ENCODE measurements around the gene TTC7B. TPM values are rescaled to one million over a fixed set of nuclear protein-coding genes. Genes with fewer than 3 reads are reported as not detected.

TTC7B gene
- total and polyA plus RNA-seq, 2 of the 13 experiments (the other 11 are each of a cell fraction or from before 2014, with no cell fraction given), result 1.3 to 3.2 TPM

GRCh38 chr14:90743826-90744225 is 72.4 kb downstream of the TTC7B start:
- 73% methylated on average over 10 of the region's 10 CpGs for WGBS (ENCODE audit: low lambda C conversion rate)
- Histone ChIP-seq H3K79me2 (ENCODE audit: insufficient read depth, low read length) (no peaks in the 10 kb centered on the region), H3K9me3 (ENCODE audit: low read length) (no peaks in the 10 kb centered on the region), H3K4me1 (ENCODE audit: insufficient read depth, low read length) (no peaks in the 10 kb centered on the region), H4K20me1 (ENCODE audit: insufficient read depth, low read length) (no peaks in the 10 kb centered on the region), H3K9ac (ENCODE audit: insufficient read depth, low read depth, low read length) (no peak overlapping the region), H3K36me3 (replicated peaks in 1 of 2; ENCODE audit: control insufficient read depth in 1 of 2, insufficient read depth in 2 of 2, low read length in 2 of 2) (no peaks in the 10 kb centered on the region), H3K4me2 (ENCODE audit: low read depth, low read length) (no peak overlapping the region), H3K27ac (ENCODE audit: extremely low read length, insufficient read depth, low read length) (no peak overlapping the region), H3K27me3 (ENCODE audit: control insufficient read depth in 1 of 2, insufficient read depth in 2 of 2, low read length in 2 of 2) (no peaks in the 10 kb centered on the region; a peak in 1 of 5 replicates), H2AFZ (ENCODE audit: low read length) (no peak overlapping the region), H3K4me3 (replicated peaks in 1 of 3; ENCODE audit: insufficient read depth in 1 of 3, low read depth in 2 of 3, low read length in 3 of 3) (no peak overlapping the region)
- no peak for DNase-seq (ENCODE audit: low spot score)
- no TSS peak for BruUV-seq (replicated peaks)
- FAIRE-seq, result no peak
- in situ Hi-C loops (cut with HindIII; ENCODE audit: extremely low pct_ligation_motif_present, low pct_unique_long_range_greater_than_20kb) (no loop called here), intact Hi-C loops (cut with micrococcal nuclease; ENCODE audit: unreplicated experiment) (no loop called here)
- no peak for ATAC-seq
- CTCF ChIA-PET (ENCODE audit: low intra/inter-chr PET ratio, low total read pairs), result no interaction called here
- POLR2A ChIA-PET, result no interaction called here
- TF ChIP-seq CENPBD1 (CRISPR knock-in tag; IDR thresholded peaks at IDR 0.05; ENCODE audit: borderline replicate concordance, low read depth) (no peak), ZNF710 (CRISPR knock-in tag; IDR thresholded peaks at IDR 0.05; ENCODE audit: borderline replicate concordance) (no peak), NFKB2 (CRISPR knock-in tag; IDR thresholded peaks at IDR 0.05; ENCODE audit: borderline replicate concordance) (no peak), MYNN (CRISPR knock-in tag; IDR thresholded peaks at IDR 0.05; ENCODE audit: low read depth) (no peak), RARG (CRISPR knock-in tag; IDR thresholded peaks at IDR 0.05; ENCODE audit: low read depth) (no peak), ZNF354B (CRISPR knock-in tag; IDR thresholded peaks at IDR 0.05) (no peak), NFYB (CRISPR knock-in tag; IDR thresholded peaks at IDR 0.05) (no peak), ZBTB25 (CRISPR knock-in tag; IDR thresholded peaks at IDR 0.05) (no peak), ZNF598 (CRISPR knock-in tag; IDR thresholded peaks at IDR 0.05; ENCODE audit: borderline replicate concordance) (no peak), ZNF160 (CRISPR knock-in tag; IDR thresholded peaks at IDR 0.05) (no peak), MEIS1 (CRISPR knock-in tag; IDR thresholded peaks at IDR 0.05; ENCODE audit: borderline replicate concordance) (no peak), CSRNP2 (CRISPR knock-in tag; conservative IDR thresholded peaks at IDR 0.05; ENCODE audit: low read depth) (no peak), RCOR2 (CRISPR knock-in tag; IDR thresholded peaks at IDR 0.05) (no peak), ZNF850 (CRISPR knock-in tag; conservative IDR thresholded peaks at IDR 0.05) (no peak)
- TF ChIP-seq, protein P1, sequence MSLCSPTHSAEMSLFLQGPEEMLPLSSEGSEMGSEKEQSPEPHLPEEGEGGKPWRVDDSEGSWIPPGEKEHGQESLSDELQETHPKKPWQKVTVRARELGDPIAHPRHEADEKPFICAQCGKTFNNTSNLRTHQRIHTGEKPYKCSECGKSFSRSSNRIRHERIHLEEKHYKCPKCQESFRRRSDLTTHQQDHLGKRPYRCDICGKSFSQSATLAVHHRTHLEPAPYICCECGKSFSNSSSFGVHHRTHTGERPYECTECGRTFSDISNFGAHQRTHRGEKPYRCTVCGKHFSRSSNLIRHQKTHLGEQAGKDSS (CRISPR knock-in tag; IDR thresholded peaks at IDR 0.05; ENCODE audit: borderline replicate concordance, low read depth), result no peak
- TF ChIP-seq, protein P2, sequence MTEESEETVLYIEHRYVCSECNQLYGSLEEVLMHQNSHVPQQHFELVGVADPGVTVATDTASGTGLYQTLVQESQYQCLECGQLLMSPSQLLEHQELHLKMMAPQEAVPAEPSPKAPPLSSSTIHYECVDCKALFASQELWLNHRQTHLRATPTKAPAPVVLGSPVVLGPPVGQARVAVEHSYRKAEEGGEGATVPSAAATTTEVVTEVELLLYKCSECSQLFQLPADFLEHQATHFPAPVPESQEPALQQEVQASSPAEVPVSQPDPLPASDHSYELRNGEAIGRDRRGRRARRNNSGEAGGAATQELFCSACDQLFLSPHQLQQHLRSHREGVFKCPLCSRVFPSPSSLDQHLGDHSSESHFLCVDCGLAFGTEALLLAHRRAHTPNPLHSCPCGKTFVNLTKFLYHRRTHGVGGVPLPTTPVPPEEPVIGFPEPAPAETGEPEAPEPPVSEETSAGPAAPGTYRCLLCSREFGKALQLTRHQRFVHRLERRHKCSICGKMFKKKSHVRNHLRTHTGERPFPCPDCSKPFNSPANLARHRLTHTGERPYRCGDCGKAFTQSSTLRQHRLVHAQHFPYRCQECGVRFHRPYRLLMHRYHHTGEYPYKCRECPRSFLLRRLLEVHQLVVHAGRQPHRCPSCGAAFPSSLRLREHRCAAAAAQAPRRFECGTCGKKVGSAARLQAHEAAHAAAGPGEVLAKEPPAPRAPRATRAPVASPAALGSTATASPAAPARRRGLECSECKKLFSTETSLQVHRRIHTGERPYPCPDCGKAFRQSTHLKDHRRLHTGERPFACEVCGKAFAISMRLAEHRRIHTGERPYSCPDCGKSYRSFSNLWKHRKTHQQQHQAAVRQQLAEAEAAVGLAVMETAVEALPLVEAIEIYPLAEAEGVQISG (CRISPR knock-in tag; IDR thresholded peaks at IDR 0.05), result no peak
